Measurements from ENCODE around the gene SELL.
"Not testable (repeated sequence)": the region's sequence is repeated elsewhere in the genome, so short reads cannot be mapped to it uniquely, and the experiment has no call there.

SELL gene

DNA sequence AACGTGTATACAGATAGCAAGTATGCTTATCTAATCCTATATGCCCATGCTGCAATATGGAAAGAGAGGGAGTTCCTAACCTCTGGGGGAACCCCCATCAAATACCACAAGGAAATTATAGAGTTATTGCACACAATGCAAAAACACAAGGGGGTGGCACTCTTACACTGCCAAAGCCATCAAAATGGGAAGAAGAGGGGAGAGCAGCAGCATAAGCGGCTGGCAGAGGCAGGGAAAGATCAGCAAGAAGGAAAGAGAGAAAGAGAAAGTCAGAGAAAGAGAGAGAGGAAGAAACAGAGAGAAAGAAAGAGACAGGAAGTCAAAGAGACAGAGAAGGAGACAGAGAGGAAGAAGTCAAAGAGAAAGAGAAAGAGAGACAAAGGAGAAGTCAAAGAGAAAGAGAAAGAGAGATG is 44.2 kb downstream of the SELL start:
- DNase-seq: not testable (repeated sequence)

DNA sequence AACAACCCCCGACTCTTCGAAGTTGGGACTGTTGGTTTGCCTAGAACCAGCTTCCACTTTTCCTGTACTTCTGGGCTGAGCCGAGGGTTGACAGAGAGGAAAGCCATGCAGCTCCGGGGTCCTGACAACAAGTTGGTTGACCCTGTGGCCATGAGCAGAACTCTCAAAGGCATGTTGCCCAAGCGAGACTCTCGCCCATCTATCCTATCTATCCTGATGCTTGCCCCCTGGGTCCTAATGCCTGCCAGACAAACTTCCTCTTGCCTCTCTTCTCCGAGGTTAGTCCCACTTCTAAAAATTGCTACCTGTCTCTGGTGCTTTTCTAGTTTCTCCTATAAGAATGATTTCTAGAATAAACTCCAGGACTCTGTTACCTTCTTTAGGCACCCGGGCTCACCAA is 48.7 kb downstream of the SELL start:
- DNase-seq: not testable (repeated sequence)

DNA sequence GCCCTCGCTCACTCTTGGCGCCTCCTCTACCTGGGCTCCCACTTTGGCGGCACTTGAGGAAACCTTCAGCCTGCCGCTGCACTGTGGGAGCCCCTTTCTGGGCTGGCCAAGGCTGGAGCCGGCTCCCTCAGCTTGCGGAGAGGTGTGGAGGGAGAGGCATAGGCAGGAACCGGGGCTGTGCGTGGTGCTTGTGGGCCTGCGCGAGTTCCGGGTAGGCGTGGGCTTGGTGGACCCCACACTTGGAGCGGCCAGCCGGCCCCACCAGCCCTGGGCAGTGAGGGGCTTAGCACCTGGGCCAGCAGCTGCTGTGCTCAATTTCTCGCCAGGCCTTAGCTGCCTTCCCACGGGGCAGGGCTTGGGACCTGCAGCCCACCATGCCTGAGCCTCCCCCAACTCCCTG is 50.4 kb downstream of the SELL start:
- DNase-seq: not testable (repeated sequence)

DNA sequence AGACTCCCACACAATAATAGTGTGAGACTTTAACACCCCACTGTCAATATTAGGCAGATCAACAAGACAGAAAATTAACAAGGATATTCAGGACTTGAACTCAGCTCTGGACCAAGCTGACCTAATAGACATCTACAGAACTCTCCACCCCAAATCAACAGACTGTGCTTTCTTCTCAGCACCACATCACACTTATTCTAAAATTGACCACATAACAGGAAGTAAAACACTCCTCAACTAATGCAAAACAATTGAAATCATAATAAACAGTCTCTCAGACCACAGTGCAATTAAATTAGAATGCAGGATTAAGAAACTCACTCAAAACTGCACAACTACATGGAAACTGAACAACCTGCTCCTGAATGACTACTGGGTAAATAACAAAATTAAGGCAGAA is 52.6 kb downstream of the SELL start:
- DNase-seq: not testable (repeated sequence)

DNA sequence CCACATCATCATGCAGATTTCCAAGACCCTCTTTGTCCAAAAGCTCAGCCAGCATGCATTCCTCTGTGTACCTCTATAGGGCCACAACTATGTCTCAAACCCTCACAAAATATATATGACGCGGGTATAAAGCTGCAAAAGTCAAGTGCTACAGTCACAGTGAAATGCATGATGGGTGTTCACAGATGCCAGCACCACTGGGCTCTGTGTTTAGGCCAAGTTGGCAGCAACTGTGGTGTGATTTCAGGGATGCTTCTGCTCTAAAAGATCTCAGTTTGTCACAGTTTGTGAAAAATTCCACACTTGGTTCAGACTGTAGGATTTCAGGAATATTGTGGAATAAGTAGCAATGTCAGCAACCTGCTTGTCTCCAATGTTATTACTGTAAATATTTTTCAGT is 57.5 kb downstream of the SELL start:
- DNase-seq: no peak

DNA sequence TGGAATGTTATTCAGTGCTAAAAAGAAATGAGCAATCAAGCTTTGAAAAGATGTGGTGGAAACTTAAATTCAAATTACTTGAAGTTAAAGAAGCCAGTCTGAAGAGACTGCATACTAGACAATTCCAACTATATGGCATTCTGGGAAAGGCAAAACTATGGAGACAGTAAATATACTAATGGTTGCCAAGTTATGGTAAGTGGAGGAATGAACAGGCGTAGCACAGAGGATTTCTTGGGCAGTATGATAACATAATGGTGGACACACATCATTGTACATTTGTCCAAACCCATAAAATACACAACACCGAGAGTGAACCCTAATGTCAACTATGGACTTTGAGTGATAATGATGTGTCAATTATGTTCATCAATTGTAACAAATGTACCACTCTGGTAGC is 60.4 kb downstream of the SELL start:
- no peak for DNase-seq

DNA sequence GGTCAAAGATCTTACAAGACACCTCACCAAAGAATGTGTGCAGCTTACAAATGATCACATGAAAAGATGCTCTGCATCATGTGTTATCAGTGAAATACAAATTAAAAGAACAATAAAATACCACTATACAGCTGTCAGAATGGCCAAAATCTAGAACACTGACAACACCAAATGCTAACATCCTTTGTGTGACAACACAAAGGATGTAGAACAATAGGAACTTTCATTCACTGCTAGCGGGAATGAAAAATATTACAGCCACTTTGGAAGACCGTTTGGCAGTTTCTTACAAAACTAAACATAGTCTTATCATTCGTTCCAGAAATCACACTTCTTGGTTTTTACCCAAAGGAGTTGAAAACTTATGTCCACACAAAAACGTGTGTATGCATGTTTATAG is 60.9 kb downstream of the SELL start:
- no peak for DNase-seq

DNA sequence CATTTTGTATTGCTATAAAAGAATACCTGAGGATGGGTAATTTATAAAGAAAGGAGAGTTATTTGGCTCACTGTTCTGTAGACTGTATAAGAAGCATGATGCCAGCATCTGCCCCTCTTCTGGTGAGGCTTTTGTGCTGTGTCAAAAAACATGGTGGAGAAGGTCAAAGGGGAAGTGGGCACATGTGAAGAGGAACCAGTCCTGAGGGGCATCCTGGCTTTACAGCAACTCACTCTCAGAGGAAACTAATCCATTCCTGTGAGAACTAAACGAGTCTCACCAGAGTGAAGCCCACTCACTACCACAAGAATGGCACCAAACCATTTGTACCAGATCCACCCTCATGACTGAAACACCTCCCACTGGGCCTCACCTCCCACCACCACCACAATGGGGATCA is 62.7 kb downstream of the SELL start:
- DNase-seq: no peak

DNA sequence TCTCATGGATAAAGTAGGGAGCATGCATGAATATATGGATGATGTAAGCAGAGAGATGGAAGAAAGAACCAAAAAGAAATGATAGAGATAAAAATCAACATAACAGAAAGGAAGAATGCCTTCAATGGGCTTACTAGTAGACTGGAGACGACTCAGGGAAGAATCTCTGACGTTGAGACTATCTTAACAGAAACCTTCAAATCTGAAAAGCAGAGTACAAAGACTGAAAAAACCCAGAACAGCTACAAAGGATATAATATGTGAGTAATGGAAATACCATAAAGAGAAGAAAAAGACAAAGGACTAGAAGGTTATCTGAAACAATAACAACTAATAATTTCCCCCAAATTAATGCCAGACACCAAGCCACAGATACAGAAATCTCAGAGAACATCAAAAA is 63.2 kb downstream of the SELL start:
- DNase-seq: no peak

DNA sequence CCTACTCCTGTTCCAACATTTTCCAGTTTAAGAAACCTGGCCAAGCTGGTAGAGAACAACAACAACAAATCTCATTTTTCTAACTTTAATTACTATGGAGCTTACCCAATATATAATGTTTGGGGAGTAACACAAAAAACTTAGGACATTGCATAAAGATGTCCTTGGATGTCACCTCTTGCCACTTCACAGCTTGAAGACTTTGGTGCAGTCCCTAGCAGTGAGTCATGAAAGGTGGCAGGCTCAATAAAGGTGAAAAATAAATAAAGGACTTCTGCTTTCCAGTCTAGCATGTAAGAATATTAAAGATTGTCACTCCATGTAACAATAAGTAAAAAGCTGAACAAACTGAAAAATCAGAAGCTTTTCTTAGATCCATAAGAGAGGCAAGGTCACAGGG is 63.9 kb downstream of the SELL start:
- DNase-seq: no peak

DNA sequence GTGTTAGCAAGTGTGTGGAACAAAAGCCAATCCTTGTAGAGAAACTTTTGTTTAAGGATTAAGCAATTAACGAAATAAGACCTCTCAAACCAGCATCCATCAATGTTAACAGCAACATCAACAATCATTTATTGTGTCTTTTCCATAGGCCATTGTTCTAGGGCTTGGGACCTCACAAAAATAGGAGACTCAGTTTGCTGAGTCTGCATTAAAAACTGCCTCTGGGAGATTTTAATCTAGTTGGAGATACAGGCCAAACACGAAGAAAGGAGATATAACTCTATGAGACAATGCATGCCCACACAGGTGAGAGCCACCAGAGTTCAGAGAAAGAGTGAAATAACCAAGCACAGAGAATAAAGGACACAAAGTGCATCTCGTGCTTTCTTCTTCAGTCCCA is 67.1 kb downstream of the SELL start:
- DNase-seq: no peak

Measured in fibroblast of skin of abdomen (primary cell).